Liver (tissue), 9 donors: ENCODE measurements around the gene EPB41L1. TPM values are rescaled to one million over a fixed set of nuclear protein-coding genes. Genes with fewer than 3 reads are reported as not detected.

Experiments used
- DNase-seq: peaks from one replicate; pipeline ENCODE4 v3.0.0-alpha.2; 2017; ENCODE audit warnings: low spot score
- H3K27ac ChIP-seq, 2 donors: one replicate each; pipeline ENCODE4 v1.7.0; 2013; ENCODE audit warnings: inconsistent platforms in 2 of 2, low read length in 2 of 2, control low read depth in 1 of 2, low read depth in 1 of 2, mild to moderate bottlenecking in 1 of 2
- H3K27me3 ChIP-seq, 4 donors: one replicate each; pipeline versions ENCODE4 v1.6.1 to v1.7.0; 2013; ENCODE audit warnings: low read length in 3 of 4, inconsistent platforms in 1 of 4, mild to moderate bottlenecking in 1 of 4, moderate library complexity in 1 of 4; ENCODE audit not compliant: control insufficient read depth in 4 of 4, insufficient read depth in 4 of 4
- H3K36me3 ChIP-seq, 4 donors: one replicate each; pipeline versions ENCODE4 v1.6.1 to v1.7.0; 2013; ENCODE audit warnings: low read length in 3 of 4, mild to moderate bottlenecking in 3 of 4, low read depth in 1 of 4, moderate library complexity in 1 of 4; ENCODE audit not compliant: control insufficient read depth in 4 of 4, insufficient read depth in 3 of 4
- H3K4me1 ChIP-seq, 4 donors: one replicate each; pipeline versions ENCODE4 v1.6.1 to v1.7.0; 2013; ENCODE audit warnings: low read length in 3 of 4, mild to moderate bottlenecking in 3 of 4, moderate library complexity in 1 of 4; ENCODE audit not compliant: control insufficient read depth in 4 of 4, insufficient read depth in 4 of 4
- H3K4me3 ChIP-seq, 3 donors: one replicate each; pipeline versions ENCODE4 v1.6.1 to v1.7.0; 2013; ENCODE audit warnings: low read length in 3 of 3, control low read depth in 1 of 3, low read depth in 1 of 3, mild to moderate bottlenecking in 1 of 3
- H3K9ac ChIP-seq, 2 donors: one replicate each; pipeline ENCODE4 v1.7.0; 2013; ENCODE audit warnings: low read length in 2 of 2, mild to moderate bottlenecking in 2 of 2, moderate library complexity in 2 of 2, control low read depth in 1 of 2, low read depth in 1 of 2
- H3K9me3 ChIP-seq, 4 donors: one replicate each; pipeline versions ENCODE4 v1.6.1 to v1.7.0; 2013; ENCODE audit warnings: low read length in 3 of 4; ENCODE audit not compliant: control insufficient read depth in 4 of 4
- EGR1 ChIP-seq, 2 donors: IDR thresholded peaks; 2 replicates each; pipeline ENCODE4 v1.6.1; 2016 to 2018; ENCODE audit warnings: antibody characterized with exemption in 2 of 2, low read depth in 2 of 2
- FOXA1 ChIP-seq: IDR thresholded peaks from 2 replicates; pipeline ENCODE4 v1.6.1; 2016; ENCODE audit warnings: antibody characterized with exemption
- FOXA2 ChIP-seq: IDR thresholded peaks from 2 replicates; pipeline ENCODE4 v1.6.1; 2016; ENCODE audit warnings: antibody characterized with exemption
- GABPA ChIP-seq, 2 donors: IDR thresholded peaks in 1 of 2; conservative IDR thresholded peaks in 1 of 2; 2 replicates each; pipeline ENCODE4 v1.6.1; 2016; ENCODE audit warnings: antibody characterized with exemption in 2 of 2, mild to moderate bottlenecking in 1 of 2, moderate library complexity in 1 of 2
- HNF4A ChIP-seq, 2 donors: conservative IDR thresholded peaks; 2 replicates each; pipeline ENCODE4 v1.6.1; 2016; ENCODE audit warnings: antibody characterized with exemption in 2 of 2, mild to moderate bottlenecking in 2 of 2
- HNF4G ChIP-seq: IDR thresholded peaks from 2 replicates; pipeline ENCODE4 v1.6.1; 2016; ENCODE audit warnings: antibody characterized with exemption
- JUND ChIP-seq, 2 donors: IDR thresholded peaks; 2 replicates each; pipeline ENCODE4 v1.6.1; 2016; ENCODE audit warnings: antibody characterized with exemption in 2 of 2
- NR2F2 ChIP-seq: IDR thresholded peaks from 2 replicates; pipeline ENCODE4 v1.6.1; 2016; ENCODE audit warnings: antibody characterized with exemption
- RAD21 ChIP-seq, 2 donors: IDR thresholded peaks; 2 replicates each; pipeline ENCODE4 v1.6.1; 2016; ENCODE audit warnings: antibody characterized with exemption in 2 of 2, mild to moderate bottlenecking in 2 of 2
- REST ChIP-seq: IDR thresholded peaks from 2 replicates; pipeline ENCODE4 v1.6.1; 2016; ENCODE audit warnings: antibody characterized with exemption, mild to moderate bottlenecking
- RXRA ChIP-seq, 2 donors: IDR thresholded peaks; 2 replicates each; pipeline ENCODE4 v1.6.1; 2017 to 2018; ENCODE audit warnings: antibody characterized with exemption in 2 of 2, mild to moderate bottlenecking in 1 of 2
- SP1 ChIP-seq: IDR thresholded peaks from 2 replicates; pipeline ENCODE4 v1.6.1; 2018; ENCODE audit warnings: antibody characterized with exemption, mild to moderate bottlenecking
- TAF1 ChIP-seq: conservative IDR thresholded peaks from 2 replicates; pipeline ENCODE4 v1.6.1; 2016; ENCODE audit warnings: antibody characterized with exemption, mild to moderate bottlenecking
- YY1 ChIP-seq: IDR thresholded peaks from 2 replicates; pipeline ENCODE4 v1.6.1; 2016; ENCODE audit warnings: antibody characterized with exemption, mild to moderate bottlenecking
- ZBTB33 ChIP-seq: IDR thresholded peaks from 2 replicates; pipeline ENCODE4 v1.6.1; 2016; ENCODE audit warnings: antibody characterized with exemption
- WGBS: extraction: QIAGEN DNeasy Blood & Tissue Kit; methylation state at CpG from one replicate; pipeline ENCODE4 v1.1.7; 2013; 5-methylcytosine and 5-hydroxymethylcytosine counted together
- polyA plus RNA-seq, 2 donors: library from polyadenylated mRNA; stranded (reverse) in 1 of 2; unstranded in 1 of 2; fragments of 200-250 nt in 1 of 2; fragments of >200 nt in 1 of 2; fragmentation: Nextera tagmentation in 1 of 2; extraction: Ambion mirVana in 1 of 2; gene quantifications; one replicate each; pipeline versions ENCODE4 v1.2.1 to v1.2.3, GENCODE V29; 2013 to 2015
- total RNA-seq, 2 donors: library from RNA; depleted of rRNA; stranded (reverse); fragments of >200 nt; gene quantifications; one replicate each; pipeline ENCODE4 v1.2.3, GENCODE V29; 2014
- TF ChIP-seq, protein P1 (sequence below): fragments of 150-350 bp; IDR thresholded peaks from 2 replicates; pipeline ENCODE4 v1.5.1; 2017; ENCODE audit warnings: improper control_type of control experiment, low read depth, low read length; ENCODE audit not compliant: missing input control
- TF ChIP-seq, protein P2 (sequence below): IDR thresholded peaks from 2 replicates; pipeline ENCODE4 v1.6.1; 2016; ENCODE audit warnings: antibody characterized with exemption
- TF ChIP-seq, protein P3 (sequence below): IDR thresholded peaks from 2 replicates; pipeline ENCODE4 v1.6.1; 2016; ENCODE audit warnings: antibody characterized with exemption
- donor health status: healthy.
- donor health status: healthy.
- donor health status: healthy.
- donor health status: healthy.
- donor health status: healthy.

The EPB41L1 gene
- total and polyA plus RNA-seq, 4 donors: 2.4 to 11.9 (median 4.3) TPM

DNA sequence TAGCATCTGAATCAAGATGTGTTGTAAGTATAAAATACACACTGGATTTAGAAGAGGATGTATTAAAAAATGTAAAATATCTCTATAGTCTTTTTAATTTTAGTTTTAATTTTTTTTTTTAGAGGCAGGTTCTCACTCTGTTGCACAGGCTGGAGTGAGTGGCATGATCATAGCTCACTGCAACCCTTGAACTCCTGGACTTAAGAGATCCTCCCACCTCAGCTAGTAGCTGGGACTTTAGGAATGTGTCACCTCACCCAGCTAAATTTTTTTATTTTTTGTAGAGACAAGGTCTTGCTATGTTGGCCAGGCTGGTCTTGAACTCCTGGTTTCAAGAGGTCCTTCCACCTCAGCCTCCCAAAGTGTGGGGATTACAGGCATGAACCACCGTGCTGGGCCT, 46.7 kb upstream of the EPB41L1 start:
- H3K9ac ChIP-seq: no peak overlapping the region
- H3K4me1 ChIP-seq: peaks cover 0 to 5% (median 2%) of the 10 kb centered on the region in 4 donors
- no peaks in the 10 kb centered on the region for H3K9me3 ChIP-seq
- TF ChIP-seq, protein P1, sequence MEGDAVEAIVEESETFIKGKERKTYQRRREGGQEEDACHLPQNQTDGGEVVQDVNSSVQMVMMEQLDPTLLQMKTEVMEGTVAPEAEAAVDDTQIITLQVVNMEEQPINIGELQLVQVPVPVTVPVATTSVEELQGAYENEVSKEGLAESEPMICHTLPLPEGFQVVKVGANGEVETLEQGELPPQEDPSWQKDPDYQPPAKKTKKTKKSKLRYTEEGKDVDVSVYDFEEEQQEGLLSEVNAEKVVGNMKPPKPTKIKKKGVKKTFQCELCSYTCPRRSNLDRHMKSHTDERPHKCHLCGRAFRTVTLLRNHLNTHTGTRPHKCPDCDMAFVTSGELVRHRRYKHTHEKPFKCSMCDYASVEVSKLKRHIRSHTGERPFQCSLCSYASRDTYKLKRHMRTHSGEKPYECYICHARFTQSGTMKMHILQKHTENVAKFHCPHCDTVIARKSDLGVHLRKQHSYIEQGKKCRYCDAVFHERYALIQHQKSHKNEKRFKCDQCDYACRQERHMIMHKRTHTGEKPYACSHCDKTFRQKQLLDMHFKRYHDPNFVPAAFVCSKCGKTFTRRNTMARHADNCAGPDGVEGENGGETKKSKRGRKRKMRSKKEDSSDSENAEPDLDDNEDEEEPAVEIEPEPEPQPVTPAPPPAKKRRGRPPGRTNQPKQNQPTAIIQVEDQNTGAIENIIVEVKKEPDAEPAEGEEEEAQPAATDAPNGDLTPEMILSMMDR: no peak
- TF ChIP-seq HNF4A (conservative IDR thresholded peaks at IDR 0.05): no peak
- TF ChIP-seq YY1: no peak
- no peak for TF ChIP-seq NR2F2
- no peak for TF ChIP-seq FOXA2
- TF ChIP-seq ZBTB33: no peak
- no peak for TF ChIP-seq HNF4G
- TF ChIP-seq REST: no peak
- TF ChIP-seq EGR1 (IDR thresholded peaks at IDR 0.05; ENCODE audit: low read depth in 2 of 2): no peak
- no peak for TF ChIP-seq TAF1
- no peak for TF ChIP-seq RAD21 (IDR thresholded peaks at IDR 0.05)
- no peak for TF ChIP-seq JUND (IDR thresholded peaks at IDR 0.05)
- TF ChIP-seq GABPA (IDR thresholded peaks at IDR 0.05 in 1 of 2, conservative IDR thresholded peaks at IDR 0.05 in 1 of 2): no peak
- TF ChIP-seq, protein P2, sequence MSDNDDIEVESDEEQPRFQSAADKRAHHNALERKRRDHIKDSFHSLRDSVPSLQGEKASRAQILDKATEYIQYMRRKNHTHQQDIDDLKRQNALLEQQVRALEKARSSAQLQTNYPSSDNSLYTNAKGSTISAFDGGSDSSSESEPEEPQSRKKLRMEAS: no peak
- no peak for TF ChIP-seq RXRA (IDR thresholded peaks at IDR 0.05)
- TF ChIP-seq SP1: no peak
- TF ChIP-seq, protein P3, sequence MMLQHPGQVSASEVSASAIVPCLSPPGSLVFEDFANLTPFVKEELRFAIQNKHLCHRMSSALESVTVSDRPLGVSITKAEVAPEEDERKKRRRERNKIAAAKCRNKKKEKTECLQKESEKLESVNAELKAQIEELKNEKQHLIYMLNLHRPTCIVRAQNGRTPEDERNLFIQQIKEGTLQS: no peak
- TF ChIP-seq FOXA1: no peak
- no peaks in the 10 kb centered on the region for H3K36me3 ChIP-seq
- WGBS: 94% methylated on average over 1 of the region's 1 CpG
- H3K27ac ChIP-seq: no peak overlapping the region
- no peak for DNase-seq
- no peaks in the 10 kb centered on the region for H3K27me3 ChIP-seq
- H3K4me3 ChIP-seq: no peak overlapping the region
